Measurements from ENCODE around the gene MBD3L1.

Gene MBD3L1

GRCh38 chr19:8884416-8884815 is 52.2 kb downstream of the MBD3L1 start:
- Histone ChIP-seq H3K9me3 (no peaks in the 10 kb centered on the region; the same call in 1 of the 2 replicates), H3K36me3 (no peaks in the 10 kb centered on the region), H3K4me1 (no peaks in the 10 kb centered on the region), H3K4me3 (ENCODE audit: low read depth, low read length) (no peak overlapping the region), H3K27me3 (no peaks in the 10 kb centered on the region)
- DNase-seq: no peak
- no peak for TF ChIP-seq CTCF (IDR thresholded peaks at IDR 0.05; ENCODE audit: low read depth, low read length)

GRCh38 chr19:8887364-8887763 is 55.2 kb downstream of the MBD3L1 start:
- no peak for DNase-seq
- no peaks in the 10 kb centered on the region; the same call in 1 of the 2 replicates for H3K9me3 ChIP-seq
- H3K4me3 ChIP-seq (ENCODE audit: low read depth, low read length): no peak overlapping the region
- H3K4me1 ChIP-seq: no peaks in the 10 kb centered on the region
- H3K27me3 ChIP-seq: no peaks in the 10 kb centered on the region
- H3K36me3 ChIP-seq: no peaks in the 10 kb centered on the region
- no peak for TF ChIP-seq CTCF (IDR thresholded peaks at IDR 0.05; ENCODE audit: low read depth, low read length)

DNA sequence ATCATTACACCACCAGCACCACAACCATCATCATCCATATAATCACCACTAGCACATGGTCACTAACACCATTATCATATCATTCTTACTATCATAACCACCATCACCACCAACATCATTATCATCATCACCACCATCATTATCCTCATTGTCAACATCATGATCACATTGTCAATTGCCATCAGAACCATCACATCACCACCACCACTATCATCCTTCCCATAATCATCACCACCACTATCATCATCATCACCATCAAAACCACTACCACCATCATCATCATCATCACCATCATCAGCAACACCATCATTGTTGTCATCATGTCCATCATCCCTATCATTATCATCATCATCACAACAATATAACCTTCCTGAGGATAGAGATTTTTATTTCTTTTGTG is 58.1 kb downstream of the MBD3L1 start:
- TF ChIP-seq CTCF (IDR thresholded peaks at IDR 0.05; ENCODE audit: low read depth, low read length): no peak
- no peaks in the 10 kb centered on the region for H3K4me1 ChIP-seq
- DNase-seq: no peak
- H3K9me3 ChIP-seq: no peaks in the 10 kb centered on the region
- no peaks in the 10 kb centered on the region for H3K36me3 ChIP-seq
- H3K4me3 ChIP-seq (ENCODE audit: low read depth, low read length): no peak overlapping the region
- H3K27me3 ChIP-seq: no peaks in the 10 kb centered on the region
